GM18867 (cell line): ENCODE results near the gene SSR2.
"Not testable (repeated sequence)": the region's sequence is repeated elsewhere in the genome, so short reads cannot be mapped to it uniquely, and the experiment has no call there.

Source experiments
- ATAC-seq: cut with Tn5 transposase; IDR thresholded peaks from one replicate; pipeline ENCODE4 v1.9.1; 2021; ENCODE audit warnings: mild to moderate bottlenecking, moderate library complexity; ENCODE audit not compliant: unreplicated experiment

Gene SSR2

GRCh38 chr1:156048663-156049258, 28.0 kb upstream of the SSR2 start:
- no peak for ATAC-seq

GRCh38 chr1:156045076-156045475, 24.3 kb upstream of the SSR2 start:
- ATAC-seq, result no peak

GRCh38 chr1:156042828-156043227, 22.1 kb upstream of the SSR2 start:
- no peak for ATAC-seq

GRCh38 chr1:156034991-156035390, 14.2 kb upstream of the SSR2 start:
- not testable (repeated sequence) for ATAC-seq

- ATAC-seq, result no peak
Observed at GRCh38 chr1:156033011-156033410, 12.3 kb upstream of the SSR2 start.

- ATAC-seq, result no peak
Observed at GRCh38 chr1:156026588-156026987, 5.8 kb upstream of the SSR2 start.

GRCh38 chr1:156025876-156026275, 5.1 kb upstream of the SSR2 start:
- no peak for ATAC-seq

- ATAC-seq, result no peak
Observed at GRCh38 chr1:156024801-156025200, 4.0 kb upstream of the SSR2 start.

GRCh38 chr1:156021954-156022353, 1.2 kb upstream of the SSR2 start:
- no peak for ATAC-seq

GRCh38 chr1:156021093-156021428, 310 bp upstream of the SSR2 start:
- ATAC-seq, result no peak

GRCh38 chr1:156019946-156020292, 832 bp downstream of the SSR2 start:
- no peak for ATAC-seq

- ATAC-seq, result no peak
Observed at GRCh38 chr1:156014829-156015228, 5.9 kb downstream of the SSR2 start.

GRCh38 chr1:156012051-156012817, 8.5 kb downstream of the SSR2 start:
- peak; percentile 90 for ATAC-seq

- ATAC-seq, result no peak
Observed at GRCh38 chr1:156009404-156009803, 11.3 kb downstream of the SSR2 start.

GRCh38 chr1:156006666-156007376, 13.9 kb downstream of the SSR2 start:
- ATAC-seq, result no peak

- ATAC-seq, result no peak
Observed at GRCh38 chr1:156004843-156005584, 15.7 kb downstream of the SSR2 start.

GRCh38 chr1:156003923-156004188, 16.9 kb downstream of the SSR2 start:
- no peak for ATAC-seq

GRCh38 chr1:156002188-156002911, 18.4 kb downstream of the SSR2 start:
- no peak for ATAC-seq

GRCh38 chr1:156001662-156002171, 19.0 kb downstream of the SSR2 start:
- ATAC-seq, result no peak

- ATAC-seq, result no peak
Observed at GRCh38 chr1:156001021-156001661, 19.6 kb downstream of the SSR2 start.
